Esophagus muscularis mucosa (tissue), 4 donors: Measurements from ENCODE around the gene TNPO3. TPM values are rescaled to one million over a fixed set of nuclear protein-coding genes. Genes with fewer than 3 reads are reported as not detected.
"Not testable (repeated sequence)": the region's sequence is repeated elsewhere in the genome, so short reads cannot be mapped to it uniquely, and the experiment has no call there.

ENCODE experiments used
- DNase-seq: peaks from one replicate; pipeline ENCODE4 v3.0.0-alpha.2; 2017; ENCODE audit errors: extremely low spot score
- H3K27ac ChIP-seq, 4 donors: fragments of 200-600 bp; sonication (generic); replicated peaks in 1 of 4; 1 replicate in 3 of 4; 2 replicates in 1 of 4; pipeline ENCODE4 v1.5.1; 2016 to 2019; ENCODE audit warnings: mild to moderate bottlenecking in 1 of 4
- H3K27me3 ChIP-seq, 4 donors: fragments of 200-600 bp; sonication (generic); one replicate each; pipeline versions ENCODE4 v1.5.1 to v1.6.0; 2016 to 2019
- H3K36me3 ChIP-seq, 4 donors: fragments of 200-600 bp; sonication (generic); one replicate each; pipeline ENCODE4 v1.5.1; 2016 to 2019
- H3K4me1 ChIP-seq, 4 donors: fragments of 200-600 bp; sonication (generic); one replicate each; pipeline ENCODE4 v1.5.1; 2016 to 2019
- H3K4me3 ChIP-seq, 4 donors: fragments of 200-600 bp; sonication (generic); 1 replicate in 2 of 4; 2 replicates in 2 of 4; pipeline ENCODE4 v1.5.1; 2016 to 2019; ENCODE audit warnings: mild to moderate bottlenecking in 4 of 4, moderate library complexity in 1 of 4
- H3K9me3 ChIP-seq, 4 donors: fragments of 200-600 bp; sonication (generic); 1 replicate in 3 of 4; 2 replicates in 1 of 4; pipeline ENCODE4 v1.5.1; 2016 to 2019
- CTCF ChIP-seq, 3 experiments: fragments of 200-600 bp in 2 of 3; fragments of 450-650 bp in 1 of 3; sonication (generic) in 2 of 3; IDR thresholded peaks; one replicate each; pipeline ENCODE4 v1.5.1; 2017 to 2019; ENCODE audit warnings: antibody characterized with exemption in 3 of 3, mild to moderate bottlenecking in 2 of 3, moderate library complexity in 1 of 3
- EP300 ChIP-seq: sonication (generic); formaldehyde crosslinking; IDR thresholded peaks from one replicate; pipeline ENCODE4 v1.6.1; 2017; ENCODE audit warnings: antibody characterized with exemption
- POLR2A ChIP-seq: fragments of 450-650 bp; IDR thresholded peaks from one replicate; pipeline ENCODE4 v1.6.1; 2017; ENCODE audit warnings: antibody characterized with exemption, moderate library complexity, mild to moderate bottlenecking, low read depth
- POLR2AphosphoS5 ChIP-seq, 2 donors: sonication (generic); formaldehyde crosslinking; IDR thresholded peaks; one replicate each; pipeline ENCODE4 v1.6.1; 2017; ENCODE audit warnings: antibody characterized with exemption in 2 of 2
- WGBS: methylation state at CpG from one replicate; pipeline ENCODE4 v1.1.5; 2018; 5-methylcytosine and 5-hydroxymethylcytosine counted together
- intact Hi-C: fragments of 100-400 bp; cut with DNase I; formaldehyde crosslinking; loops from one replicate; pipeline ENCODE4 v1.15.1; 2023
- total RNA-seq, 4 donors: library from RNA; depleted of rRNA; stranded (reverse); fragments of >200 nt; gene quantifications; one replicate each; pipeline versions ENCODE4 v1.1.0 to v1.2.1, GENCODE V29; 2016

TNPO3 gene
- total RNA-seq, 4 donors from 2014 or later, result 35.7 to 46.2 (median 38.1) TPM

- H3K36me3 ChIP-seq, result peaks cover 0 to 5% (median 2%) of the 10 kb centered on the region in 4 donors
- H3K4me3 ChIP-seq, result peak overlapping the region; percentile 62 to 97 (median 86)
- peaks cover 18 to 47% (median 43%) of the 10 kb centered on the region in 4 donors for H3K4me1 ChIP-seq
- H3K27ac ChIP-seq, result peak overlapping the region; percentile 92 to 96 (median 96)
- TF ChIP-seq CTCF (IDR thresholded peaks at IDR 0.05), result no peak
- no peak for TF ChIP-seq EP300
- TF ChIP-seq POLR2A, result no peak
- TF ChIP-seq POLR2AphosphoS5 (IDR thresholded peaks at IDR 0.05), result no peak
- intact Hi-C loops, result no loop called here
- no peaks in the 10 kb centered on the region for H3K27me3 ChIP-seq
- no peaks in the 10 kb centered on the region for H3K9me3 ChIP-seq
- DNase-seq, result no peak
- WGBS, result under 1% methylated on average over 10 of the region's 10 CpGs
These were observed 923 bp downstream of the TNPO3 start for GRCh38 chr7:129053938-129054437.

- H3K9me3 ChIP-seq, result no peaks in the 10 kb centered on the region
These were observed 2.5 kb downstream of the TNPO3 start for GRCh38 chr7:129052441-129052840.

GRCh38 chr7:129051459-129051858 lies 3.5 kb downstream of the TNPO3 start:
- 97% methylated on average over 7 of the region's 7 CpGs for WGBS
- H3K9me3 ChIP-seq, H3K27me3 ChIP-seq, H3K4me3 ChIP-seq, intact Hi-C loops, H3K27ac ChIP-seq, DNase-seq: not testable (repeated sequence)
- Histone ChIP-seq H3K36me3 (peaks cover 0 to 18% (median 2%) of the 10 kb centered on the region in 4 donors), H3K4me1 (peaks cover 18 to 65% (median 56%) of the 10 kb centered on the region in 4 donors)

More at GRCh38 chr7:129052441-129052840, 2.5 kb downstream of the TNPO3 start:
- Histone ChIP-seq H3K4me1 (peaks cover 18 to 62% (median 54%) of the 10 kb centered on the region in 4 donors), H3K4me3 (no peak overlapping the region), H3K36me3 (peaks cover 0 to 18% (median 2%) of the 10 kb centered on the region in 4 donors), H3K27ac (no peak overlapping the region), H3K27me3 (no peaks in the 10 kb centered on the region)
- no peak for TF ChIP-seq CTCF (IDR thresholded peaks at IDR 0.05)
- TF ChIP-seq EP300, result no peak
- no peak for TF ChIP-seq POLR2AphosphoS5 (IDR thresholded peaks at IDR 0.05)
- intact Hi-C loops, result no loop called here
- DNase-seq, result no peak
- 84% methylated on average over 1 of the region's 1 CpG for WGBS

- peaks cover 0 to 18% (median 2%) of the 10 kb centered on the region in 4 donors for H3K36me3 ChIP-seq
- H3K27ac ChIP-seq, result no peak overlapping the region
- DNase-seq, result no peak
- no peaks in the 10 kb centered on the region for H3K9me3 ChIP-seq
- intact Hi-C loops, result no loop called here
- H3K4me3 ChIP-seq, result no peak overlapping the region
- TF ChIP-seq POLR2AphosphoS5 (IDR thresholded peaks at IDR 0.05), result no peak
- no peak for TF ChIP-seq EP300
- no peak for TF ChIP-seq CTCF (IDR thresholded peaks at IDR 0.05)
- TF ChIP-seq POLR2A, result no peak
- WGBS, result 96% methylated on average over 2 of the region's 2 CpGs
- peaks cover 23 to 76% (median 59%) of the 10 kb centered on the region in 4 donors for H3K4me1 ChIP-seq
- no peaks in the 10 kb centered on the region for H3K27me3 ChIP-seq
These were observed 7.2 kb downstream of the TNPO3 start for GRCh38 chr7:129047761-129048160.

GRCh38 chr7:129045682-129046081 lies 9.2 kb downstream of the TNPO3 start:
- no peak for DNase-seq
- Histone ChIP-seq H3K27ac (no peak overlapping the region), H3K27me3 (no peaks in the 10 kb centered on the region), H3K36me3 (peaks cover 0 to 18% (median 0%) of the 10 kb centered on the region in 4 donors), H3K9me3 (no peaks in the 10 kb centered on the region), H3K4me1 (peaks cover 21 to 67% (median 60%) of the 10 kb centered on the region in 4 donors), H3K4me3 (no peak overlapping the region)
- no peak for TF ChIP-seq POLR2A
- no peak for TF ChIP-seq EP300
- TF ChIP-seq POLR2AphosphoS5 (IDR thresholded peaks at IDR 0.05), result no peak
- no peak for TF ChIP-seq CTCF (IDR thresholded peaks at IDR 0.05)
- intact Hi-C loops, result no loop called here
- WGBS, result 58% methylated on average over 4 of the region's 4 CpGs
